CD4-positive, alpha-beta memory T cell (primary cell): ENCODE data around the gene KCNIP1. TPM values are rescaled to one million over a fixed set of nuclear protein-coding genes. Genes with fewer than 3 reads are reported as not detected.

Source experiments
- CTCF ChIA-PET: fragments of 350-600 bp; sonication (Branson Sonifier 250); formaldehyde crosslinking; loops from one replicate; lab custom pipeline; 2021; ENCODE audit warnings: inconsistent platforms; ENCODE audit not compliant: partially characterized antibody; lab: Charles Lee
- POLR2A ChIA-PET: fragments of 350-600 bp; sonication (Branson Sonifier 250); formaldehyde crosslinking; loops from one replicate; lab custom pipeline; 2021; ENCODE audit not compliant: partially characterized antibody; lab: Charles Lee
- DNase-seq, 5 donors: peaks; one replicate each; pipeline versions ENCODE4 v3.0.0 to v3.0.0-alpha.2; 2020 to 2022; ENCODE audit warnings: mixed read lengths in 1 of 5
- H3K27ac ChIP-seq: one replicate; pipeline ENCODE4 v1.7.0; 2013; ENCODE audit warnings: low read depth, low read length
- H3K27me3 ChIP-seq: 2 replicates; pipeline ENCODE4 v1.7.0; 2013; ENCODE audit warnings: mild to moderate bottlenecking, low read length, moderate library complexity; ENCODE audit not compliant: insufficient read depth
- H3K36me3 ChIP-seq: 2 replicates; pipeline ENCODE4 v1.7.0; 2013; ENCODE audit warnings: mild to moderate bottlenecking, low read length, moderate library complexity; ENCODE audit not compliant: insufficient read depth
- H3K4me1 ChIP-seq: 2 replicates; pipeline ENCODE4 v1.7.0; 2013; ENCODE audit warnings: mild to moderate bottlenecking, low read length, moderate library complexity; ENCODE audit not compliant: insufficient read depth
- H3K4me3 ChIP-seq, 2 donors: one replicate each; pipeline ENCODE4 v1.7.0; 2013; ENCODE audit warnings: low read length in 2 of 2, mild to moderate bottlenecking in 1 of 2
- H3K9me3 ChIP-seq, 2 donors: one replicate each; pipeline ENCODE4 v1.7.0; 2013; ENCODE audit warnings: low read length in 2 of 2, control low read depth in 1 of 2; ENCODE audit not compliant: control insufficient read depth in 1 of 2
- H3K27ac Mint-ChIP-seq, 7 donors: one replicate each; pipeline ENCODE4 v1.8.0; 2020 to 2021; ENCODE audit warnings: mixed read lengths in 7 of 7, mild to moderate bottlenecking in 6 of 7, inconsistent platforms in 3 of 7, moderate library complexity in 3 of 7
- H3K27me3 Mint-ChIP-seq, 2 donors: one replicate each; pipeline ENCODE4 v1.8.0; 2020 to 2021; ENCODE audit warnings: mixed read lengths in 2 of 2
- H3K36me3 Mint-ChIP-seq, 2 donors: one replicate each; pipeline ENCODE4 v1.8.0; 2020 to 2021; ENCODE audit warnings: mixed read lengths in 2 of 2, inconsistent platforms in 1 of 2, mild to moderate bottlenecking in 1 of 2
- H3K4me1 Mint-ChIP-seq, 4 donors: one replicate each; pipeline ENCODE4 v1.8.0; 2020 to 2021; ENCODE audit warnings: mixed read lengths in 4 of 4, mild to moderate bottlenecking in 1 of 4
- H3K4me3 Mint-ChIP-seq, 8 donors: one replicate each; pipeline ENCODE4 v1.8.0; 2020 to 2021; ENCODE audit warnings: mixed read lengths in 8 of 8, mild to moderate bottlenecking in 7 of 8, moderate library complexity in 6 of 8, inconsistent platforms in 3 of 8
- H3K9me3 Mint-ChIP-seq, 8 donors: one replicate each; pipeline ENCODE4 v1.8.0; 2020 to 2021; ENCODE audit warnings: mixed read lengths in 8 of 8, mild to moderate bottlenecking in 5 of 8, inconsistent platforms in 3 of 8, moderate library complexity in 1 of 8
- intact Hi-C: fragments of 100-400 bp; cut with micrococcal nuclease; formaldehyde crosslinking; loops from one replicate; pipeline ENCODE4 v1.15.1; 2023
- polyA plus RNA-seq, 2 donors: library from polyadenylated mRNA; unstranded; fragments of 300-500 nt; fragmentation: Illumina TruSeq; gene quantifications; one replicate each; pipeline ENCODE4 v1.2.3, GENCODE V29; 2021
- total RNA-seq, 2 experiments: library from RNA; stranded (reverse); gene quantifications; one replicate each; pipeline ENCODE4 v1.2.3, GENCODE V29; 2021

KCNIP1 gene
- total and polyA plus RNA-seq, 4 experiments from 2014 or later, result not detected

DNA sequence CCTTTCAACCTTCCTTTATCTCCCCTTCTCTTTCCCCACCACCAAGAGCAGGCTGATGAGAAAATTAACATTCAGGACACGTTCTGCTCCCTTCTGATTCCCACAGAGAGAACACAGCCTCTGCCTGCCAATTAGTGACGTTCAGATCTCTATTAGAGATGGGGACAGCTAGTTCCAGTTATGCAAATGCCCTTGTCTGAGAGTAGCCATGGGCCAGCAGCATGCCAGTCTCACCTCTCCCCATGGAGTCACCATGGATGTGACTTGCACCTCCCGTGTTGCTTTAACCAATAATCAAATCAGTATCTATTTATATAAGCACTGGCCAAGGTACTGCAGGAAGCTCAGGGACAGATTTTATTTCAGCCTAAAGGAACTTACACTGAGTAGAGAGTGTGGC is 61.3 kb downstream of the KCNIP1 start:
- DNase-seq, result no peak
- POLR2A ChIA-PET, result no interaction called here

DNA sequence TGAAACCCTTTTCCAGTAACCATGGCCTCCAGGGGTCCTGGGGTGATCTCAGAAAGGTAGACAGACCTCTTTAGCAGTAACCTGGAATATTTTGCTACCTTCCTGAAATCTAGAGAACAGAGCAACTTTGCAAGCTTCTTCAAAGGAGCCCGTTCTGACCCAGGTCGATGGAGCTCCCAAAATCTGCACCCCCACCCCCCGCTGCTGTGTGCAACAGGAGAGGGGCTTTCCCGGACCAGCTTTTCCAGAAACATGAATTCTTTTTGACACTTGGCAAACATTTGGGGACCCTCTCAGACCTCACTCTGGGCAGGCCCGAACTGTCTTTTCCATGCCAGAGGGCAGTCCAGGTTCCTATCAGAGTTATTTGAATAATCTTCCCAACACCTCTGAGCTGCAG is 65.3 kb downstream of the KCNIP1 start:
- H3K36me3 Mint-ChIP-seq, result no peaks in the 10 kb centered on the region
- Histone ChIP-seq H3K27ac (no peak overlapping the region), H3K36me3 (no peaks in the 10 kb centered on the region), H3K27me3 (peaks cover 4% of the 10 kb centered on the region), H3K4me3 (no peak overlapping the region), H3K9me3 (no peaks in the 10 kb centered on the region), H3K4me1 (no peaks in the 10 kb centered on the region)
- ChIA-PET POLR2A (no interaction called here), CTCF (no interaction called here)
- peaks cover 21 to 29% of the 10 kb centered on the region in 2 donors for H3K27me3 Mint-ChIP-seq
- intact Hi-C loops, result no loop called here
- no peak for DNase-seq
- H3K4me3 Mint-ChIP-seq, result no peak overlapping the region
- H3K9me3 Mint-ChIP-seq, result no peaks in the 10 kb centered on the region
- H3K27ac Mint-ChIP-seq, result no peak overlapping the region
- H3K4me1 Mint-ChIP-seq, result peaks cover 0 to 9% (median 4%) of the 10 kb centered on the region in 4 donors

More for the DNA sequence above, 61.3 kb downstream of the KCNIP1 start:
- Histone ChIP-seq H3K36me3 (no peaks in the 10 kb centered on the region), H3K27me3 (peaks cover 6% of the 10 kb centered on the region), H3K27ac (no peak overlapping the region), H3K9me3 (no peaks in the 10 kb centered on the region), H3K4me3 (no peak overlapping the region), H3K4me1 (no peaks in the 10 kb centered on the region)
- Mint-ChIP-seq H3K27me3 (peaks cover 23 to 30% of the 10 kb centered on the region in 2 donors), H3K9me3 (no peaks in the 10 kb centered on the region), H3K4me1 (peaks cover 0 to 1% (median 0%) of the 10 kb centered on the region in 4 donors), H3K27ac (no peak overlapping the region), H3K4me3 (no peak overlapping the region), H3K36me3 (no peaks in the 10 kb centered on the region)
- CTCF ChIA-PET, result no interaction called here
- intact Hi-C loops, result no loop called here

DNA sequence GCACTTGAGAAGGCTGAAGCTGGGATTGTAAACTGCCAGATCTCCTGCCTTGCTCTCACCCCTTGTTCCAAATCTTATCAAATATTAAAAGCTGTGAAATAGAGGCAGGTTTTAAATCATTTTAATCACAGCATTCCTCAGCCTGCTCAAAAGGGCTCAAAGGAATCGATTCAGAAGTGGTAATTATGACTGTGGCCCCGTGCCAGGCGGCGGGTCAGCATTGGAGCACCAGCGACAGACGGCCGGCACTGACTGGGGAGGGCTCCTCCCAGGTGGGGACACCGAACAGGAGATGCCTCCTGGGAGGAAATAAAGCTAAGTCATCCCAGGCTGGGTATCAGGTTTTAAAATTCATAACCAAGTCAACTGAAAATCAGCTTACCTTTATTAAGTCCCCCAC is 66.7 kb downstream of the KCNIP1 start:
- peaks cover 18 to 26% of the 10 kb centered on the region in 2 donors for H3K27me3 Mint-ChIP-seq
- Histone ChIP-seq H3K4me1 (no peaks in the 10 kb centered on the region), H3K36me3 (no peaks in the 10 kb centered on the region), H3K27me3 (peaks cover 4% of the 10 kb centered on the region), H3K4me3 (no peak overlapping the region), H3K9me3 (no peaks in the 10 kb centered on the region), H3K27ac (no peak overlapping the region)
- H3K4me1 Mint-ChIP-seq, result peaks cover 0 to 9% (median 4%) of the 10 kb centered on the region in 4 donors
- DNase-seq, result no peak
- H3K9me3 Mint-ChIP-seq, result peaks cover 0 to under 1% (median 0%) of the 10 kb centered on the region in 8 donors
- no peaks in the 10 kb centered on the region for H3K36me3 Mint-ChIP-seq
- POLR2A ChIA-PET, result no interaction called here
- H3K4me3 Mint-ChIP-seq, result no peak overlapping the region
- CTCF ChIA-PET, result no interaction called here
- H3K27ac Mint-ChIP-seq, result no peak overlapping the region
- intact Hi-C loops, result no loop called here

DNA sequence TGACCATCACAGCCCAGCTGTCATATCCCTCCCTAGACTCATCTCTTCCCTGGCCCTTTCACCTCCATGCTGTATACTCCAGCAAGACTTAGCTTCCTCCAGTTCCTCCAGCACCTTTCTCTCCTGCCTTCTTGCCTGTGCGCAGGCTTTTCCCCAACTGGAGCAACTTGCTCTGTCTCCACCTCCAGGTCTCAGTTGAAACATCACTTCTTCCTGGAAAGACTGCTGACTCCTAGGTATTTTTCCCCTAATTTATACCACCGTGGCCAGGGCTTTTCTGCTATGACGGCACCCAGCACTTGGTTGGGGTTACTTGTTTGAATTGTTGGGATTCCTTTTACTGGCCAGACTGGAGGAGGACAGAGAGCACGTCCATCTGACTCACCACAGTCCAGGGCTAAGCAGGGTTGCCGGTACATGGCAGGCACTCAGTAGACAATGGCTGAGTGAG is 67.5 kb downstream of the KCNIP1 start:
- H3K4me1 ChIP-seq, result no peaks in the 10 kb centered on the region
- ChIA-PET CTCF (no interaction called here), POLR2A (no interaction called here)
- Mint-ChIP-seq H3K36me3 (no peaks in the 10 kb centered on the region), H3K27me3 (peaks cover 20 to 29% of the 10 kb centered on the region in 2 donors), H3K4me3 (no peak overlapping the region), H3K9me3 (peaks cover 0 to 6% (median 0%) of the 10 kb centered on the region in 8 donors), H3K27ac (no peak overlapping the region), H3K4me1 (peaks cover 0 to 9% (median 4%) of the 10 kb centered on the region in 4 donors)
- no peak for DNase-seq
- no peaks in the 10 kb centered on the region for H3K9me3 ChIP-seq
- peaks cover 4% of the 10 kb centered on the region for H3K27me3 ChIP-seq
- no peak overlapping the region for H3K4me3 ChIP-seq
- H3K27ac ChIP-seq, result no peak overlapping the region
- no peaks in the 10 kb centered on the region for H3K36me3 ChIP-seq
- intact Hi-C loops, result no loop called here

DNA sequence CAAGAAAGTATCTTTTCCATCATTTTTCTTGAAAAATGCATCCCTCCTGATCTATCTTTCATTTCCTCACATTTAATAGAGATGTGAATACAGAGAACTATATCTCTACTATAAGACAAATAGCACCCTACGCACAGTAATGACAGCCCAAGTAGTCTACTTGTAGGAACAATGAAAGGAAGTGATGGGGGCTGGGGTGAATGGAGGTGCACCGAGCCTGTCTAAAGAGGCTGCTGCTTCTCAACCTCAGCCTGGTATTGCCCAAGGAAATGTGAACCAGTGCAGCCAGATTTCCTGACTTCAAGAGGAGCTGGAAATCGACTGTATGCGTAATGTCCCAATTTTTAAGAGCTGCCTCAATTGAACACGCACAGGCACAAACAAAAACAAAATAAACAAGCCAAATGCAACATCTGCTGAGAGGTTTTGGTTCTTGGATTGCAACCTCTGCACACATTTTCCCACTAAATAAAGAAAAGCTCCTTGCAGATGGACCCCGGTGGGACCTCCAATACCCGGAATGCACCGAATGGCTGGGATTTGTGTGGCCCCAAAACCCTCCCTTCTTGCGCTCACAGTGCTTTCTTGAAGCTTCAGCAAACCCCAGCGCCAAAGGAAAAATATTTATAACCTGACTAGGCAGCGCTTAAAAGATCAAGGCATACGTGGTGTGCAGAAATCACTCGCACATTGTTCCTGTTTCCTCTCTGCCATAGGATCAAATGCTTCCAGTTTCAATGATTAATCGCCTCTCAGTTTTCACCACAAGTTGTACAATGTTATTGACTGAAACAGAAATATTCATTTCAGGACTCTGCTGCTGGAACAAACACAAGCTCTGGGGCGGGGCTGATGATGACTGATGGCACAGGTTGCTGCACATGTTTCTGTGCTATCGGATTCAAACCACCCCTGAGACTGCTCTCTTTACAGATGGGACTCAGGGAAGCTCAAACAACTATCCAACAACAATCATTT is 68.3 kb downstream of the KCNIP1 start:
- ChIA-PET CTCF (no interaction called here), POLR2A (no interaction called here)
- Mint-ChIP-seq H3K36me3 (no peaks in the 10 kb centered on the region), H3K4me3 (peak overlapping the region in 4 of 8 donors; percentile 7 to 51 (median 20)), H3K4me1 (peaks cover 0 to 9% (median 4%) of the 10 kb centered on the region in 4 donors), H3K9me3 (peaks cover 0 to 6% (median 0%) of the 10 kb centered on the region in 8 donors), H3K27ac (no peak overlapping the region), H3K27me3 (peaks cover 19 to 30% of the 10 kb centered on the region in 2 donors)
- Histone ChIP-seq H3K27ac (no peak overlapping the region), H3K4me3 (no peak overlapping the region), H3K4me1 (no peaks in the 10 kb centered on the region), H3K27me3 (peaks cover 4% of the 10 kb centered on the region), H3K9me3 (no peaks in the 10 kb centered on the region), H3K36me3 (no peaks in the 10 kb centered on the region)
- no peak for DNase-seq
- intact Hi-C loops, result no loop called here

DNA sequence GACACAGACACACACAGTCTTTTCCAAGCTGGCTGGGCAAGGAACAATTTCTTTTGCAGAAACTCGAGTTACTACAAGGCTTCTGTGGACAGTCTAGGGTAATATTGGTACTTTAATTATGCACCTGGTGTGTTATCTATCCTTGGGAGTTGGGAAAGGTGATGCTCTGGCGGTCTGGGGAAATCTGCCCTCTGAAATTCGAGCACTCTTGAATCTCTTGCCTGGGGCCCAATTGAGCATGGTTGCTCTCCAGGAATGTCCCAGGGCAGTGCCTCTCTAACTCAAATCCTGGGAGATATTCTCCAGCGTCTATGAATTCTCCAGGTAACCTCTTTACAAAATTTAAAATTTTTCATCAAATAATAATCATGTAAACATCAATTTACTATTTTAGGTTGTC is 69.3 kb downstream of the KCNIP1 start:
- Histone ChIP-seq H3K36me3 (no peaks in the 10 kb centered on the region), H3K27me3 (peaks cover 4% of the 10 kb centered on the region), H3K9me3 (no peaks in the 10 kb centered on the region), H3K27ac (no peak overlapping the region), H3K4me3 (no peak overlapping the region), H3K4me1 (no peaks in the 10 kb centered on the region)
- ChIA-PET CTCF (no interaction called here), POLR2A (no interaction called here)
- intact Hi-C loops, result no loop called here
- Mint-ChIP-seq H3K9me3 (peaks cover 0 to 6% (median 0%) of the 10 kb centered on the region in 8 donors), H3K27ac (no peak overlapping the region), H3K36me3 (no peaks in the 10 kb centered on the region), H3K4me1 (peaks cover 0 to 9% (median 4%) of the 10 kb centered on the region in 4 donors), H3K27me3 (peaks cover 19 to 27% of the 10 kb centered on the region in 2 donors), H3K4me3 (no peak overlapping the region)
- no peak for DNase-seq

DNA sequence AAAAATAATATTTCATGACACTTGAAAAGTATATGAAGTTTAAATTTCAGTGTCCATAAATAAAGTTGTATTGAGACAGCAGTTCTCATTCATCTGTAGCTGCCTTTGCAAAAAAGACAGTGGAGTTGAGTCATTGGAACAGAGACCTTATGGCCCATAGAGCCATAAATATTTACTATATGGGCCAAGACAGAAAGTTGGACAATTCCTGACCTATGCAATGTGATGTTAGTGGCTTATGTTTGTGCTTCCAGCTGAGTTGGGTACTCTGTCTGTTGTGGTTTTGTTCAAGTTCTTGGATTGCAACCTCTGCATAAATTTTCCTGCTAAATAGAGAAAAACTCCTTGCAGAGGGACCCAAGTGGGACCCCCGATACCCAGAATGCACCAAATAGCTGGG is 69.8 kb downstream of the KCNIP1 start:
- no peaks in the 10 kb centered on the region for H3K9me3 ChIP-seq
- peaks cover 4% of the 10 kb centered on the region for H3K27me3 ChIP-seq
- H3K36me3 ChIP-seq, result no peaks in the 10 kb centered on the region
- peaks cover 20 to 29% of the 10 kb centered on the region in 2 donors for H3K27me3 Mint-ChIP-seq
- no peak for DNase-seq
- no peak overlapping the region for H3K27ac ChIP-seq
- H3K4me3 Mint-ChIP-seq, result no peak overlapping the region
- H3K9me3 Mint-ChIP-seq, result peaks cover 0 to 10% (median 2%) of the 10 kb centered on the region in 8 donors
- H3K4me3 ChIP-seq, result no peak overlapping the region
- no peak overlapping the region for H3K27ac Mint-ChIP-seq
- H3K4me1 ChIP-seq, result no peaks in the 10 kb centered on the region
- intact Hi-C loops, result no loop called here
- no peaks in the 10 kb centered on the region for H3K36me3 Mint-ChIP-seq
- CTCF ChIA-PET, result no interaction called here
- peaks cover 0 to 9% (median 4%) of the 10 kb centered on the region in 4 donors for H3K4me1 Mint-ChIP-seq
- POLR2A ChIA-PET, result no interaction called here
